Smooth muscle cell (in vitro differentiated cells): ENCODE measurements around the gene ACTL8. TPM values are rescaled to one million over a fixed set of nuclear protein-coding genes. Genes with fewer than 3 reads are reported as not detected.

Source experiments
- DNase-seq: peaks from one replicate; lab custom pipeline; 2025; ENCODE audit not compliant: unreplicated experiment; lab: John Stamatoyannopoulos, UW
- H2AFZ ChIP-seq: fragments of 200-600 bp; sonication (generic); 2 replicates; pipeline ENCODE4 v1.6.0; 2016; ENCODE audit warnings: antibody characterized with exemption, low read depth, mild to moderate bottlenecking
- H3F3A ChIP-seq: fragments of 200-600 bp; sonication (generic); 2 replicates; pipeline ENCODE4 v1.6.0; 2017; ENCODE audit warnings: antibody characterized with exemption, low read depth
- H3K27ac ChIP-seq: fragments of 200-600 bp; sonication (generic); 2 replicates; pipeline ENCODE4 v1.5.1; 2016; ENCODE audit warnings: low read depth, mild to moderate bottlenecking
- H3K27me3 ChIP-seq: fragments of 200-600 bp; sonication (generic); 2 replicates; pipeline ENCODE4 v1.6.1; 2016; ENCODE audit warnings: low read depth, mild to moderate bottlenecking
- H3K36me3 ChIP-seq: fragments of 200-600 bp; sonication (generic); 2 replicates; pipeline ENCODE4 v1.5.1; 2016; ENCODE audit warnings: low read depth
- H3K4me1 ChIP-seq: fragments of 200-600 bp; sonication (generic); 2 replicates; pipeline ENCODE4 v1.5.1; 2016; ENCODE audit warnings: low read depth
- H3K4me2 ChIP-seq: fragments of 200-600 bp; sonication (generic); 2 replicates; pipeline ENCODE4 v1.6.0; 2016; ENCODE audit warnings: mild to moderate bottlenecking
- H3K4me3 ChIP-seq: fragments of 200-600 bp; sonication (generic); 2 replicates; pipeline ENCODE4 v1.5.1; 2016; ENCODE audit warnings: mild to moderate bottlenecking
- H3K79me2 ChIP-seq: fragments of 200-600 bp; sonication (generic); 2 replicates; pipeline ENCODE4 v1.6.0; 2016; ENCODE audit warnings: low read depth, mild to moderate bottlenecking
- H3K9ac ChIP-seq: fragments of 200-600 bp; sonication (generic); 2 replicates; pipeline ENCODE4 v1.6.0; 2016; ENCODE audit warnings: low read depth
- H3K9me3 ChIP-seq: fragments of 200-600 bp; sonication (generic); replicated peaks from 2 replicates; pipeline ENCODE4 v1.5.1; 2016; ENCODE audit warnings: low read depth
- H4K20me1 ChIP-seq: fragments of 200-600 bp; sonication (generic); 2 replicates; pipeline ENCODE4 v1.6.0; 2016; ENCODE audit warnings: low read depth
- WGBS: methylation state at CpG from one replicate; pipeline ENCODE4 v1.1.7; 2016; ENCODE audit warnings: low lambda C conversion rate; 5-methylcytosine and 5-hydroxymethylcytosine counted together
- polyA plus RNA-seq: library from polyadenylated mRNA; unstranded; fragments of >200 nt; fragmentation: Nextera tagmentation; extraction: Ambion mirVana; gene quantifications from 2 replicates; pipeline ENCODE4 v1.2.1, GENCODE V29; 2016
- total RNA-seq: library from RNA; depleted of rRNA; stranded (reverse); fragments of >200 nt; gene quantifications from 2 replicates; pipeline ENCODE4 v1.2.3, GENCODE V29; 2014
- TF ChIP-seq, protein P1 (sequence below): fragments of 200-600 bp; sonication (generic); IDR thresholded peaks from 2 replicates; pipeline ENCODE4 v1.5.1; 2017; ENCODE audit warnings: borderline replicate concordance, mild to moderate bottlenecking, antibody characterized with exemption; ENCODE audit not compliant: insufficient read depth, poor library complexity, severe bottlenecking

ACTL8 gene
- total and polyA plus RNA-seq, 2 experiments from 2014 or later, result 0.13 TPM; not detected in 1

DNA sequence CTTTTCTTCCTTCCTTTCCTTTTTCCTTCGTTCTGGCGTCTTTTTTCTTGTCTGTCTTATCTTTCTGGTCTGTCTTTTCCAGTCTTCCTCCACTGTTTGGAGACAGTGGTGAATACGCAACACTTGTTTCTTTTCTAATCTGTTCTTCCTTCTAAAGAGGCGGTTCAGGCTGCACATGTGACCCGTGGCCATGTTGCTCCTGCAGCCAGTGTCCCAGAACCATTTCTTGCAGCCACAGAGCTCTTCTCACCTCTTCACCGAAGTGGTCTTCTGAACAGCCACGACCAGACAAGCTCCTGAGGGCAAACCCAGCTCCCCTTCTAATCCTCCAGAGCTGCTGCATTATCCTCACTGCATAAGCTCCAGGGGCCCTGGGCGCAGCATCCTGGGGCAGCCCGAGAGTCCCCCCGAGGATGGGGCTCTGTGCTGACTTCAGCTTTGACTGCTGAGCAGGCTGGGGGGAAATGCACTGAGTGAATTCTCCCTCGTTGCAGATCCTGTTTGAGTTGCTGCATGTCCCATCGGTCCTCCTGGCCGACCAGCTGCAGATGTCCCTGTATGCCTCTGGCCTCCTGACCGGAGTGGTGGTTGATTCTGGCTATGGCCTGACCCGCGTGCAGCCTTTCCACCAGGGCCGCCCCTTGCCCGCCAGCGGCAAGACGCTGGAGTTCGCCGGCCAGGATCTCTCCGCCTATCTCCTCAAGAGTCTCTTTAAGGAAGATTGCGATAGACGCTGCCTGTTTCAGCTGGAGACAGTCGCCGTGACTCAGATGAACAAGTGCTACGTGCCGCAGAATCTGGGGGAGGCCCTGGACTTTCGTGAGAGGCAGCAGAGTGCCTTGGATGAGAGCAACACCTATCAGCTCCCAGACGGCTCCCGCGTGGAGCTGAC is 70.4 kb downstream of the ACTL8 start:
- H3K79me2 ChIP-seq, result no peaks in the 10 kb centered on the region
- peaks cover 33% of the 10 kb centered on the region for H3K27me3 ChIP-seq
- 83% methylated on average over 33 of the region's 33 CpGs for WGBS
- H3K36me3 ChIP-seq, result no peaks in the 10 kb centered on the region
- no peak overlapping the region for H3K4me2 ChIP-seq
- H3K4me1 ChIP-seq, result no peaks in the 10 kb centered on the region
- H4K20me1 ChIP-seq, result no peaks in the 10 kb centered on the region
- H3K9ac ChIP-seq, result no peak overlapping the region
- TF ChIP-seq, protein P1, sequence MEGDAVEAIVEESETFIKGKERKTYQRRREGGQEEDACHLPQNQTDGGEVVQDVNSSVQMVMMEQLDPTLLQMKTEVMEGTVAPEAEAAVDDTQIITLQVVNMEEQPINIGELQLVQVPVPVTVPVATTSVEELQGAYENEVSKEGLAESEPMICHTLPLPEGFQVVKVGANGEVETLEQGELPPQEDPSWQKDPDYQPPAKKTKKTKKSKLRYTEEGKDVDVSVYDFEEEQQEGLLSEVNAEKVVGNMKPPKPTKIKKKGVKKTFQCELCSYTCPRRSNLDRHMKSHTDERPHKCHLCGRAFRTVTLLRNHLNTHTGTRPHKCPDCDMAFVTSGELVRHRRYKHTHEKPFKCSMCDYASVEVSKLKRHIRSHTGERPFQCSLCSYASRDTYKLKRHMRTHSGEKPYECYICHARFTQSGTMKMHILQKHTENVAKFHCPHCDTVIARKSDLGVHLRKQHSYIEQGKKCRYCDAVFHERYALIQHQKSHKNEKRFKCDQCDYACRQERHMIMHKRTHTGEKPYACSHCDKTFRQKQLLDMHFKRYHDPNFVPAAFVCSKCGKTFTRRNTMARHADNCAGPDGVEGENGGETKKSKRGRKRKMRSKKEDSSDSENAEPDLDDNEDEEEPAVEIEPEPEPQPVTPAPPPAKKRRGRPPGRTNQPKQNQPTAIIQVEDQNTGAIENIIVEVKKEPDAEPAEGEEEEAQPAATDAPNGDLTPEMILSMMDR, result no peak
- no peaks in the 10 kb centered on the region for H3F3A ChIP-seq
- H3K9me3 ChIP-seq, result no peaks in the 10 kb centered on the region
- no peak overlapping the region for H2AFZ ChIP-seq
- no peak overlapping the region for H3K27ac ChIP-seq
- DNase-seq, result no peak
- no peak overlapping the region for H3K4me3 ChIP-seq

- no peaks in the 10 kb centered on the region for H3K79me2 ChIP-seq
- H3K4me1 ChIP-seq, result no peaks in the 10 kb centered on the region
- H3F3A ChIP-seq, result no peaks in the 10 kb centered on the region
- H4K20me1 ChIP-seq, result no peaks in the 10 kb centered on the region
- TF ChIP-seq, protein P1, result peak; percentile 65
- H3K9me3 ChIP-seq, result no peaks in the 10 kb centered on the region
- H3K4me2 ChIP-seq, result no peak overlapping the region
- no peaks in the 10 kb centered on the region for H3K36me3 ChIP-seq
- H3K27ac ChIP-seq, result no peak overlapping the region
- no peak for DNase-seq
- no peak overlapping the region for H3K9ac ChIP-seq
- H2AFZ ChIP-seq, result no peak overlapping the region
- peaks cover 33% of the 10 kb centered on the region for H3K27me3 ChIP-seq
- no peak overlapping the region for H3K4me3 ChIP-seq
- 43% methylated on average over 16 of the region's 16 CpGs for WGBS
Observed at GRCh38 chr1:17826165-17826488, 71.0 kb downstream of the ACTL8 start.

GRCh38 chr1:17828991-17829390 is 73.9 kb downstream of the ACTL8 start:
- H3K4me2 ChIP-seq, result no peak overlapping the region
- no peaks in the 10 kb centered on the region for H3K79me2 ChIP-seq
- DNase-seq, result no peak
- H3K4me1 ChIP-seq, result no peaks in the 10 kb centered on the region
- H3K4me3 ChIP-seq, result no peak overlapping the region
- no peaks in the 10 kb centered on the region for H3F3A ChIP-seq
- H3K27me3 ChIP-seq, result peaks cover 33% of the 10 kb centered on the region
- TF ChIP-seq, protein P1, result no peak
- 65% methylated on average over 4 of the region's 4 CpGs for WGBS
- no peaks in the 10 kb centered on the region for H4K20me1 ChIP-seq
- no peaks in the 10 kb centered on the region for H3K36me3 ChIP-seq
- H2AFZ ChIP-seq, result no peak overlapping the region
- no peaks in the 10 kb centered on the region for H3K9me3 ChIP-seq
- no peak overlapping the region for H3K9ac ChIP-seq
- no peak overlapping the region for H3K27ac ChIP-seq

DNA sequence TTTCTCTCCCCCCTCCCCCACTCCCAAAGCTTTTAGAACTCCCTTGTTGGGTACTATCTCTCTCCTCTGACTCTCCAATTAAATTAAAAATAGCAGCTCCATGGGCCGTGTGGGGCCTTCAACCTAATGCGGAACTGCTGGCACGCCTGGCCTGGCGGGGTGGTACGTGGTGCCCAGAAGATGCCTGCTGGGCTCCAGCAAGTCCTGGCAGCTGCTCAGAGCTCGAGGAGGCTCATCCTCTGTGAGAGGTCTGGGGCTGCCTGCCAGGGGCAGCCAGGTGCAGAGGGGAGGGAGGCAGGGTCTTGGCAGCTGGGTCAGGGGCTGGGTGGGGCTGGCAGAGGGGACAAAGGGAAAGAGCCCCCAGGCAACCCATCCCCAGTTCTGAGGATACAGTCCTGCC is 74.4 kb downstream of the ACTL8 start:
- Histone ChIP-seq H3K36me3 (no peaks in the 10 kb centered on the region), H3K27me3 (peaks cover 29% of the 10 kb centered on the region), H3K9me3 (no peaks in the 10 kb centered on the region), H4K20me1 (no peaks in the 10 kb centered on the region), H3K27ac (no peak overlapping the region), H3K4me2 (no peak overlapping the region), H3K79me2 (no peaks in the 10 kb centered on the region), H3F3A (no peaks in the 10 kb centered on the region), H3K9ac (no peak overlapping the region), H3K4me3 (no peak overlapping the region), H3K4me1 (no peaks in the 10 kb centered on the region), H2AFZ (no peak overlapping the region)
- TF ChIP-seq, protein P1, result no peak
- DNase-seq, result no peak
- 84% methylated on average over 6 of the region's 6 CpGs for WGBS
